GM12801 (cell line): Measurements from ENCODE around the gene BOK.

Source experiments
- CTCF ChIP-seq: IDR thresholded peaks from one replicate; pipeline ENCODE4 v1.5.1; 2011; ENCODE audit warnings: control low read depth; ENCODE audit not compliant: insufficient read length; ENCODE audit errors: extremely low read depth

Gene BOK

GRCh38 chr2:241599615-241600014 lies 41.1 kb downstream of the BOK start:
- TF ChIP-seq CTCF, result no peak

- no peak for TF ChIP-seq CTCF
These were observed 43.3 kb downstream of the BOK start for GRCh38 chr2:241601841-241602240.

GRCh38 chr2:241602720-241603119 lies 44.2 kb downstream of the BOK start:
- no peak for TF ChIP-seq CTCF

GRCh38 chr2:241603686-241604085 lies 45.1 kb downstream of the BOK start:
- no peak for TF ChIP-seq CTCF

- no peak for TF ChIP-seq CTCF
These were observed 47.6 kb downstream of the BOK start for GRCh38 chr2:241606186-241606585.

GRCh38 chr2:241607162-241607885 lies 48.8 kb downstream of the BOK start:
- no peak for TF ChIP-seq CTCF

GRCh38 chr2:241608881-241609280 lies 50.3 kb downstream of the BOK start:
- TF ChIP-seq CTCF, result no peak
